CD4-positive, alpha-beta T cell (primary cell): ENCODE measurements around the gene AIF1. TPM values are rescaled to one million over a fixed set of nuclear protein-coding genes. Genes with fewer than 3 reads are reported as not detected.

Experiments used
- ATAC-seq: fragments of 200-7000 bp; cut with Tn5 transposase; one replicate; pipeline ENCODE4 v1.10.0; 2022; ENCODE audit warnings: mild to moderate bottlenecking; ENCODE audit not compliant: poor library complexity
- CTCF ChIA-PET: fragments of 350-600 bp; sonication (Branson Sonifier 250); formaldehyde crosslinking; loops from one replicate; lab custom pipeline; 2021; ENCODE audit warnings: antibody characterized with exemption, inconsistent platforms; lab: Charles Lee
- POLR2A ChIA-PET: fragments of 350-600 bp; sonication (Branson Sonifier 250); formaldehyde crosslinking; loops from one replicate; lab custom pipeline; 2021; ENCODE audit warnings: antibody characterized with exemption, inconsistent platforms; lab: Charles Lee
- DNase-seq, 14 experiments: peaks; one replicate each; pipeline ENCODE4 v3.0.0-alpha.2; 2013 to 2020; ENCODE audit warnings: mixed read lengths in 2 of 14
- H3K27ac ChIP-seq, 2 donors: one replicate each; pipeline versions ENCODE4 v1.5.1 to v1.7.0; 2013; ENCODE audit warnings: low read length in 2 of 2, low read depth in 1 of 2, mild to moderate bottlenecking in 1 of 2
- H3K27me3 ChIP-seq, 2 experiments: 1 replicate in 1 of 2; 2 replicates in 1 of 2; pipeline versions ENCODE4 v1.6.1 to v1.7.0; 2013; ENCODE audit warnings: low read length in 2 of 2, control low read depth in 1 of 2, mild to moderate bottlenecking in 1 of 2, moderate library complexity in 1 of 2; ENCODE audit not compliant: insufficient read depth in 2 of 2, control insufficient read depth in 1 of 2
- H3K36me3 ChIP-seq: one replicate; pipeline ENCODE4 v1.6.1; 2013; ENCODE audit warnings: low read length, control low read depth; ENCODE audit not compliant: insufficient read depth
- H3K4me1 ChIP-seq: one replicate; pipeline ENCODE4 v1.6.1; 2013; ENCODE audit warnings: low read length, control low read depth; ENCODE audit not compliant: insufficient read depth
- H3K4me3 ChIP-seq: one replicate; pipeline ENCODE4 v1.5.1; 2013; ENCODE audit warnings: mild to moderate bottlenecking, low read length, moderate library complexity
- H3K9me3 ChIP-seq, 2 experiments: 1 replicate in 1 of 2; 2 replicates in 1 of 2; pipeline versions ENCODE4 v1.6.1 to v1.7.0; 2013; ENCODE audit warnings: low read length in 2 of 2, mild to moderate bottlenecking in 2 of 2, control low read depth in 1 of 2, moderate library complexity in 1 of 2; ENCODE audit not compliant: control insufficient read depth in 1 of 2, insufficient read depth in 1 of 2
- H3K27ac Mint-ChIP-seq: one replicate; pipeline ENCODE4 v1.8.0; 2020; ENCODE audit warnings: mixed read lengths
- H3K27me3 Mint-ChIP-seq: one replicate; pipeline ENCODE4 v1.8.0; 2021; ENCODE audit warnings: mixed read lengths
- H3K36me3 Mint-ChIP-seq: one replicate; pipeline ENCODE4 v1.8.0; 2021; ENCODE audit warnings: low read depth, mixed read lengths
- H3K4me1 Mint-ChIP-seq: one replicate; pipeline ENCODE4 v1.8.0; 2021; ENCODE audit warnings: low read depth, mixed read lengths
- H3K4me3 Mint-ChIP-seq: one replicate; pipeline ENCODE4 v1.8.0; 2020; ENCODE audit warnings: mild to moderate bottlenecking, mixed read lengths
- H3K9me3 Mint-ChIP-seq: one replicate; pipeline ENCODE4 v1.8.0; 2020; ENCODE audit warnings: mixed read lengths
- intact Hi-C, 2 experiments: fragments of 100-400 bp; cut with DNase I in 1 of 2; cut with micrococcal nuclease in 1 of 2; formaldehyde crosslinking; loops; one replicate each; pipeline versions ENCODE4 v1.15.1 to v1.9.0; 2023 to 2025; cut with DNase I, micrococcal nuclease
- total RNA-seq, 174 experiments: library from RNA in 2 of 174; stranded (reverse) in 2 of 174; gene quantifications; one replicate each; pipeline ENCODE4 v1.2.3 and lab custom pipeline; 2021 to 2026
- TF ChIP-seq, protein P1 (sequence below): fragments of 200-600 bp; IDR thresholded peaks from one replicate; pipeline ENCODE4 v1.8.0; 2022; ENCODE audit warnings: antibody characterized with exemption, mild to moderate bottlenecking

Gene AIF1
- total RNA-seq, 2 experiments from 2014 or later: 31.8 to 35.5 TPM

DNA sequence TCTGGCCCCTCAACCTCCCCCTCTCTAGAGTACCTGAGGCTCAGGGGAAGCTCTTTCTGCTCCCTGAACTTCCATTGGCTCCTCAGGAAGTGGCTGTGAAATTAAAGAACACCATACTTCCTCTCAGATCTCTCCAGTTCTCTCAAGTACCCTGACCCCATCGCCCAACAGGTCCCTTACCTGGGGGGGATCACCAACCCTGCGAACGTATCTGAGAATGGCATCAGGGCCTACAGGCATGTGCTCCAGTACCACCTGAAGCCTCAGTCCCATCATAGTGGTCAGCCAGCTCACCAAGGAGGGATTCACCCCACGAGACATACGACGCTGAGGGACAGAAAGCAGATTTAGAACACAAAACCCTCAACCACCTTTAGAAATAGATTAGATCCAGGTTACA lies 25.6 kb downstream of the AIF1 start:
- intact Hi-C loops: no loop called here
- H3K4me1 Mint-ChIP-seq: peaks cover 5% of the 10 kb centered on the region
- no peaks in the 10 kb centered on the region for H3K27me3 ChIP-seq
- H3K4me3 Mint-ChIP-seq: no peak overlapping the region
- no peaks in the 10 kb centered on the region for H3K9me3 ChIP-seq
- peaks cover 96% of the 10 kb centered on the region for H3K36me3 ChIP-seq
- POLR2A ChIA-PET: interaction anchor here (1.1 to 3.7 kb wide), 3 partner anchors 11 to 58 kb away, joined by 3 to 19 read pairs (median 5); partner anchors contain the start of genes BAG6, C6orf47 and LTB
- TF ChIP-seq, protein P1, sequence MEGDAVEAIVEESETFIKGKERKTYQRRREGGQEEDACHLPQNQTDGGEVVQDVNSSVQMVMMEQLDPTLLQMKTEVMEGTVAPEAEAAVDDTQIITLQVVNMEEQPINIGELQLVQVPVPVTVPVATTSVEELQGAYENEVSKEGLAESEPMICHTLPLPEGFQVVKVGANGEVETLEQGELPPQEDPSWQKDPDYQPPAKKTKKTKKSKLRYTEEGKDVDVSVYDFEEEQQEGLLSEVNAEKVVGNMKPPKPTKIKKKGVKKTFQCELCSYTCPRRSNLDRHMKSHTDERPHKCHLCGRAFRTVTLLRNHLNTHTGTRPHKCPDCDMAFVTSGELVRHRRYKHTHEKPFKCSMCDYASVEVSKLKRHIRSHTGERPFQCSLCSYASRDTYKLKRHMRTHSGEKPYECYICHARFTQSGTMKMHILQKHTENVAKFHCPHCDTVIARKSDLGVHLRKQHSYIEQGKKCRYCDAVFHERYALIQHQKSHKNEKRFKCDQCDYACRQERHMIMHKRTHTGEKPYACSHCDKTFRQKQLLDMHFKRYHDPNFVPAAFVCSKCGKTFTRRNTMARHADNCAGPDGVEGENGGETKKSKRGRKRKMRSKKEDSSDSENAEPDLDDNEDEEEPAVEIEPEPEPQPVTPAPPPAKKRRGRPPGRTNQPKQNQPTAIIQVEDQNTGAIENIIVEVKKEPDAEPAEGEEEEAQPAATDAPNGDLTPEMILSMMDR: no peak
- H3K36me3 Mint-ChIP-seq: peaks cover 91% of the 10 kb centered on the region
- CTCF ChIA-PET: no interaction called here
- no peaks in the 10 kb centered on the region for H3K4me1 ChIP-seq
- no peaks in the 10 kb centered on the region for H3K27me3 Mint-ChIP-seq
- no peak overlapping the region for H3K27ac ChIP-seq
- no peak overlapping the region for H3K4me3 ChIP-seq
- H3K27ac Mint-ChIP-seq: no peak overlapping the region
- ATAC-seq (no peak), DNase-seq (no peak)
- no peaks in the 10 kb centered on the region for H3K9me3 Mint-ChIP-seq

DNA sequence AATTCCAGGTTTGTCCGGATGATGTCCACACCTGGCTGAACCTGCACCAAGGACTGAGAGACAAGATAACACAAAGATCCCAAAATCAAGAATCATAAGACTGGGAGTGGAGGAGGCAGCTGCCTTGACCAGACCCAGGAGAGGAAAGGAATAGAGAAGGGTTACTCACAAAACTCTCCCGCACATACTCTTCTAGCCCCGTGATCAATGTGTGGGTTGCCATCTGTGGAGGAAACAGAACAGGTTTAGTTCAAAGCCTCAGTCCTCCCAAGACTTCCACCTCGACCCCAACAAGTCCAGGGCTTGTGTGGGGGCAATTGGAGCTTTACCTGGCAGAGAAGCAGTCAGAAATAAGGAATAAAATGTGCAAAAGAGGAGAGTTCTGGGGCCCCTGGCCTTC lies 26.3 kb downstream of the AIF1 start:
- ChIA-PET CTCF (no interaction called here), POLR2A (interaction anchor here (3.7 kb wide), 1 partner anchor 11 kb away, joined by 19 read pairs; the partner anchor contains the start of gene BAG6)
- Histone ChIP-seq H3K27me3 (no peaks in the 10 kb centered on the region), H3K4me3 (no peak overlapping the region), H3K4me1 (no peaks in the 10 kb centered on the region), H3K27ac (no peak overlapping the region), H3K9me3 (no peaks in the 10 kb centered on the region), H3K36me3 (peaks cover 96% of the 10 kb centered on the region)
- intact Hi-C loops: no loop called here
- Mint-ChIP-seq H3K27ac (no peak overlapping the region), H3K27me3 (no peaks in the 10 kb centered on the region), H3K4me1 (peaks cover 7% of the 10 kb centered on the region), H3K4me3 (no peak overlapping the region), H3K9me3 (no peaks in the 10 kb centered on the region), H3K36me3 (peaks cover 91% of the 10 kb centered on the region)
- ATAC-seq (no peak), DNase-seq (no peak)
- TF ChIP-seq, protein P1: no peak

DNA sequence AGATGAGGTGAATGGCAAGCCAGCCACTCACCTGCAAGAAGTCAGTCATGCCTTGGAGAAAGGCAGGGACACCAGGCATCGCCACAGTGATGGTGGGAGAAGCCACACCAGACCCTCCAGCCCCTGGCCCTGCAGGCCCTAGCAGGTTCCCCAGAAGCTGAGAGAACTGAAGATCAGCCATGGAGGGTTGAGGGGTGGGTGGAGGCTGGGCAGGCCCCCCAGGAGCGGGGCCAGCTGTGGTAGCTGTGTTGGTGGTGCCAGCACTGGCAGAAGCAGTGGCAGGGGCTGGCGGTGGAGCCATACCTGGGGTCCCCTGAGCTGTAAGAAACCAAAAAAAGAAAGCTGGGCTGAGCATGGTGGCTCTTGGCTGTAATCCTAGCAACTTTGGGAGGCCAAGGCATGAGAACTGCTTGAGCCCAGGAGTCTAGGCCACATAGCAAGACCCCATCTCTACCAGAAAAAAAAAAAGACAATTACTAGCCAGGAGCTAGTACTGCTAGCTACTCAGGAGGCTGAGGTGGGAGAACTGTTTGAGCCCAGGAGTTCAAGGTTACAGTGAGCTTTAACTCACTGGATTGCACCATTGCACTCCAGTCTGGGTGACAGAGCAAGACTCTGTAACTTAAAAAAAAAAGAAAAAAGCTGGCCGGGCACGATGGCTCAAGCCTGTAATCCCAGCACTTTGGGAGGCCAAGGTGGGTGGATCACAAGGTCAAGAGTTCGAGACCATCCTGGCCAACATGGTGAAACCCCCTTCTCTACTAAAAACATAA lies 27.9 kb downstream of the AIF1 start:
- no peak for DNase-seq
- Mint-ChIP-seq H3K36me3 (peaks cover 89% of the 10 kb centered on the region), H3K4me3 (no peak overlapping the region), H3K4me1 (peaks cover 7% of the 10 kb centered on the region), H3K27me3 (no peaks in the 10 kb centered on the region), H3K27ac (no peak overlapping the region), H3K9me3 (no peaks in the 10 kb centered on the region)
- ChIA-PET POLR2A (interaction anchor here (0.9 kb wide), 1 partner anchor 221 kb away, joined by 3 read pairs; no protein-coding TSS in a partner anchor), CTCF (no interaction called here)
- H3K4me3 ChIP-seq: no peak overlapping the region
- no peaks in the 10 kb centered on the region for H3K9me3 ChIP-seq
- peaks cover 93% of the 10 kb centered on the region for H3K36me3 ChIP-seq
- H3K27me3 ChIP-seq: no peaks in the 10 kb centered on the region
- no peaks in the 10 kb centered on the region for H3K4me1 ChIP-seq
- ATAC-seq: no peak
- peak overlapping the region in 1 of 2 donors; percentile 21 for H3K27ac ChIP-seq
- TF ChIP-seq, protein P1: no peak
- intact Hi-C loops: no loop called here
